ENCODE data around the gene FLOT1. TPM values are rescaled to one million over a fixed set of nuclear protein-coding genes. Genes with fewer than 3 reads are reported as not detected.

FLOT1 gene
- total and polyA plus RNA-seq, 9 of the 15 experiments (the other 6 are each of a cell fraction or from before 2014, with no cell fraction given), result 11.7 to 149 (median 118) TPM

DNA sequence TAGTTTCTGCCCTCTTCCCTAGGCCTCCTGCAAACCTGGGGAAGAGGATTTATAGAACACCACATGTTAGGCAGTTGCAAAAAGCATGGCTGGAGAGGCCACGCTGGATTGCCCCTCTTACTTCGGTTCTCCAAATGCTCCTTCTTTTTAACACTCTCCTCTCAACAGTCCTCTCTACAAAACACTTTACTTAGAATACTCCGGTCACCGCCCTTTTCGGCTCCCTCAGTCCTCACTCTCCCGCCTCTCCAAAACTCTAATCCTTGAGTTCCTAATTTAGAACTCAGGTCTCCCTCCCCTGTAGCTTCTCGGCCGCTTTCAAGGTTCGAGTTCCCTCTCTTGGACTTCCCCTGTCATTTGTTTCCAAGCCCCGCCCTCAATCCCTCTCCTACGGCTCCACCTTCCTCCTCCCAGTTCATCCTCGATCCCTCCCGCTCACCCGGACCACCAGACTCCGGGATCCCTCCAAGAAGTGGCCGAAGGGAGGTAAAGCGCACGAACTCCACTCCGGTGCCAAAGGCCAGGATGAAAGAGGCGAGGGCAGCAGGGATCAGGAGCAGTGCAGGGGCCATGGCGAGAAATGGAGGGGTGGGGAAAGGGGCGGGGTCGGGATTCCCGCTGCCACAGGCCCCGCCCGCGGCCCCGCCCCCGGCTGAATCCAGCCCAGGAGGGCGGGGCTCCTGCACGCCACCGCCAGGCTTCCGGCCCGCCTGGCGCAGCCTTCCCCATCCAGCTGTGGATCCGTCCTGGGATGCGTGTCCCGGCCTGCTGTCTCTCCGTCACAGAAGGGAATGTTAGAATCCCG, 51.9 kb downstream of the FLOT1 start, which contains the start of gene NRM (continued):
- TF ChIP-seq, protein P1, sequence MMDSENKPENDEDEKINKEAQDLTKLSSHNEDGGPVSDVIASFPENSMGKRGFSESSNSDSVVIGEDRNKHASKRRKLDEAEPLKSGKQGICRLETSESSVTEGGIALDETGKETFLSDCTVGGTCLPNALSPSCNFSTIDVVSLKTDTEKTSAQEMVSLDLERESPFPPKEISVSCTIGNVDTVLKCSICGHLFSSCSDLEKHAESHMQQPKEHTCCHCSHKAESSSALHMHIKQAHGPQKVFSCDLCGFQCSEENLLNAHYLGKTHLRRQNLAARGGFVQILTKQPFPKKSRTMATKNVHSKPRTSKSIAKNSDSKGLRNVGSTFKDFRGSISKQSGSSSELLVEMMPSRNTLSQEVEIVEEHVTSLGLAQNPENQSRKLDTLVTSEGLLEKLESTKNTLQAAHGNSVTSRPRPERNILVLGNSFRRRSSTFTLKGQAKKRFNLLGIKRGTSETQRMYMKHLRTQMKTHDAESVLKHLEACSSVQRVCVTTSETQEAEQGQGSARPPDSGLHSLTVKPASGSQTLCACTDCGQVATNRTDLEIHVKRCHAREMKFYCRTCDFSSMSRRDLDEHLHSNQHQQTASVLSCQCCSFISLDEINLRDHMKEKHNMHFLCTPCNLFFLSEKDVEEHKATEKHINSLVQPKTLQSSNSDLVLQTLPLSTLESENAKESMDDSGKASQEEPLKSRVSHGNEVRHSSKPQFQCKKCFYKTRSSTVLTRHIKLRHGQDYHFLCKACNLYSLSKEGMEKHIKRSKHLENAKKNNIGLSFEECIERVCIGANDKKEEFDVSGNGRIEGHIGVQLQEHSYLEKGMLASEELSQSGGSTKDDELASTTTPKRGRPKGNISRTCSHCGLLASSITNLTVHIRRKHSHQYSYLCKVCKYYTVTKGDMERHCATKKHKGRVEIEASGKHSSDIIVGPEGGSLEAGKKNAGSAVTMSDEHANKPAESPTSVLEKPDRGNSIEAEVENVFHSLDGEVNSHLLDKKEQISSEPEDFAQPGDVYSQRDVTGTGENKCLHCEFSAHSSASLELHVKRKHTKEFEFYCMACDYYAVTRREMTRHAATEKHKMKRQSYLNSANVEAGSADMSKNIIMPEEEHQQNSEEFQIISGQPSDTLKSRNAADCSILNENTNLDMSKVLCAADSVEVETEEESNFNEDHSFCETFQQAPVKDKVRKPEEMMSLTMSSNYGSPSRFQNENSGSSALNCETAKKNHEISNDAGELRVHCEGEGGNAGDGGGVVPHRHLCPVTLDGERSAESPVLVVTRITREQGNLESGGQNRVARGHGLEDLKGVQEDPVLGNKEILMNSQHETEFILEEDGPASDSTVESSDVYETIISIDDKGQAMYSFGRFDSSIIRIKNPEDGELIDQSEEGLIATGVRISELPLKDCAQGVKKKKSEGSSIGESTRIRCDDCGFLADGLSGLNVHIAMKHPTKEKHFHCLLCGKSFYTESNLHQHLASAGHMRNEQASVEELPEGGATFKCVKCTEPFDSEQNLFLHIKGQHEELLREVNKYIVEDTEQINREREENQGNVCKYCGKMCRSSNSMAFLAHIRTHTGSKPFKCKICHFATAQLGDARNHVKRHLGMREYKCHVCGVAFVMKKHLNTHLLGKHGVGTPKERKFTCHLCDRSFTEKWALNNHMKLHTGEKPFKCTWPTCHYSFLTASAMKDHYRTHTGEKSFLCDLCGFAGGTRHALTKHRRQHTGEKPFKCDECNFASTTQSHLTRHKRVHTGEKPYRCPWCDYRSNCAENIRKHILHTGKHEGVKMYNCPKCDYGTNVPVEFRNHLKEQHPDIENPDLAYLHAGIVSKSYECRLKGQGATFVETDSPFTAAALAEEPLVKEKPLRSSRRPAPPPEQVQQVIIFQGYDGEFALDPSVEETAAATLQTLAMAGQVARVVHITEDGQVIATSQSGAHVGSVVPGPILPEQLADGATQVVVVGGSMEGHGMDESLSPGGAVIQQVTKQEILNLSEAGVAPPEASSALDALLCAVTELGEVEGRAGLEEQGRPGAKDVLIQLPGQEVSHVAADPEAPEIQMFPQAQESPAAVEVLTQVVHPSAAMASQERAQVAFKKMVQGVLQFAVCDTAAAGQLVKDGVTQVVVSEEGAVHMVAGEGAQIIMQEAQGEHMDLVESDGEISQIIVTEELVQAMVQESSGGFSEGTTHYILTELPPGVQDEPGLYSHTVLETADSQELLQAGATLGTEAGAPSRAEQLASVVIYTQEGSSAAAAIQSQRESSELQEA (IDR thresholded peaks at IDR 0.05; ENCODE audit: low read depth), result no peak
- TF ChIP-seq ZBTB7A (IDR thresholded peaks at IDR 0.05; ENCODE audit: borderline replicate concordance, control insufficient read depth, low read depth, low read length), result peak; percentile 82; the same call in 1 of the 2 replicates
- no peak for TF ChIP-seq ARID2 (IDR thresholded peaks at IDR 0.05)
- TF ChIP-seq, protein P2, sequence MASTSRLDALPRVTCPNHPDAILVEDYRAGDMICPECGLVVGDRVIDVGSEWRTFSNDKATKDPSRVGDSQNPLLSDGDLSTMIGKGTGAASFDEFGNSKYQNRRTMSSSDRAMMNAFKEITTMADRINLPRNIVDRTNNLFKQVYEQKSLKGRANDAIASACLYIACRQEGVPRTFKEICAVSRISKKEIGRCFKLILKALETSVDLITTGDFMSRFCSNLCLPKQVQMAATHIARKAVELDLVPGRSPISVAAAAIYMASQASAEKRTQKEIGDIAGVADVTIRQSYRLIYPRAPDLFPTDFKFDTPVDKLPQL (IDR thresholded peaks at IDR 0.05; ENCODE audit: extremely low read depth, insufficient read length), result no peak
- no peak for TF ChIP-seq PYGO2 (tag; IDR thresholded peaks at IDR 0.05)
- TF ChIP-seq, protein P3, sequence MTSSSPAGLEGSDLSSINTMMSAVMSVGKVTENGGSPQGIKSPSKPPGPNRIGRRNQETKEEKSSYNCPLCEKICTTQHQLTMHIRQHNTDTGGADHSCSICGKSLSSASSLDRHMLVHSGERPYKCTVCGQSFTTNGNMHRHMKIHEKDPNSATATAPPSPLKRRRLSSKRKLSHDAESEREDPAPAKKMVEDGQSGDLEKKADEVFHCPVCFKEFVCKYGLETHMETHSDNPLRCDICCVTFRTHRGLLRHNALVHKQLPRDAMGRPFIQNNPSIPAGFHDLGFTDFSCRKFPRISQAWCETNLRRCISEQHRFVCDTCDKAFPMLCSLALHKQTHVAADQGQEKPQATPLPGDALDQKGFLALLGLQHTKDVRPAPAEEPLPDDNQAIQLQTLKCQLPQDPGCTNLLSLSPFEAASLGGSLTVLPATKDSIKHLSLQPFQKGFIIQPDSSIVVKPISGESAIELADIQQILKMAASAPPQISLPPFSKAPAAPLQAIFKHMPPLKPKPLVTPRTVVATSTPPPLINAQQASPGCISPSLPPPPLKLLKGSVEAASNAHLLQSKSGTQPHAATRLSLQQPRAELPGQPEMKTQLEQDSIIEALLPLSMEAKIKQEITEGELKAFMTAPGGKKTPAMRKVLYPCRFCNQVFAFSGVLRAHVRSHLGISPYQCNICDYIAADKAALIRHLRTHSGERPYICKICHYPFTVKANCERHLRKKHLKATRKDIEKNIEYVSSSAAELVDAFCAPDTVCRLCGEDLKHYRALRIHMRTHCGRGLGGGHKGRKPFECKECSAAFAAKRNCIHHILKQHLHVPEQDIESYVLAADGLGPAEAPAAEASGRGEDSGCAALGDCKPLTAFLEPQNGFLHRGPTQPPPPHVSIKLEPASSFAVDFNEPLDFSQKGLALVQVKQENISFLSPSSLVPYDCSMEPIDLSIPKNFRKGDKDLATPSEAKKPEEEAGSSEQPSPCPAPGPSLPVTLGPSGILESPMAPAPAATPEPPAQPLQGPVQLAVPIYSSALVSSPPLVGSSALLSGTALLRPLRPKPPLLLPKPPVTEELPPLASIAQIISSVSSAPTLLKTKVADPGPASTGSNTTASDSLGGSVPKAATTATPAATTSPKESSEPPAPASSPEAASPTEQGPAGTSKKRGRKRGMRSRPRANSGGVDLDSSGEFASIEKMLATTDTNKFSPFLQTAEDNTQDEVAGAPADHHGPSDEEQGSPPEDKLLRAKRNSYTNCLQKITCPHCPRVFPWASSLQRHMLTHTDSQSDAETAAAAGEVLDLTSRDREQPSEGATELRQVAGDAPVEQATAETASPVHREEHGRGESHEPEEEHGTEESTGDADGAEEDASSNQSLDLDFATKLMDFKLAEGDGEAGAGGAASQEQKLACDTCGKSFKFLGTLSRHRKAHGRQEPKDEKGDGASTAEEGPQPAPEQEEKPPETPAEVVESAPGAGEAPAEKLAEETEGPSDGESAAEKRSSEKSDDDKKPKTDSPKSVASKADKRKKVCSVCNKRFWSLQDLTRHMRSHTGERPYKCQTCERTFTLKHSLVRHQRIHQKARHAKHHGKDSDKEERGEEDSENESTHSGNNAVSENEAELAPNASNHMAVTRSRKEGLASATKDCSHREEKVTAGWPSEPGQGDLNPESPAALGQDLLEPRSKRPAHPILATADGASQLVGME (CRISPR knock-in tag; IDR thresholded peaks at IDR 0.05), result no peak
- TF ChIP-seq CC2D1A (IDR thresholded peaks at IDR 0.05), result no peak; the same call in 1 of the 2 replicates
- TF ChIP-seq ZEB2 (IDR thresholded peaks at IDR 0.05), result no peak; the same call in 1 of the 2 replicates
- TF ChIP-seq, protein P4, sequence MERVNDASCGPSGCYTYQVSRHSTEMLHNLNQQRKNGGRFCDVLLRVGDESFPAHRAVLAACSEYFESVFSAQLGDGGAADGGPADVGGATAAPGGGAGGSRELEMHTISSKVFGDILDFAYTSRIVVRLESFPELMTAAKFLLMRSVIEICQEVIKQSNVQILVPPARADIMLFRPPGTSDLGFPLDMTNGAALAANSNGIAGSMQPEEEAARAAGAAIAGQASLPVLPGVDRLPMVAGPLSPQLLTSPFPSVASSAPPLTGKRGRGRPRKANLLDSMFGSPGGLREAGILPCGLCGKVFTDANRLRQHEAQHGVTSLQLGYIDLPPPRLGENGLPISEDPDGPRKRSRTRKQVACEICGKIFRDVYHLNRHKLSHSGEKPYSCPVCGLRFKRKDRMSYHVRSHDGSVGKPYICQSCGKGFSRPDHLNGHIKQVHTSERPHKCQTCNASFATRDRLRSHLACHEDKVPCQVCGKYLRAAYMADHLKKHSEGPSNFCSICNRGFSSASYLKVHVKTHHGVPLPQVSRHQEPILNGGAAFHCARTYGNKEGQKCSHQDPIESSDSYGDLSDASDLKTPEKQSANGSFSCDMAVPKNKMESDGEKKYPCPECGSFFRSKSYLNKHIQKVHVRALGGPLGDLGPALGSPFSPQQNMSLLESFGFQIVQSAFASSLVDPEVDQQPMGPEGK (CRISPR knock-in tag; IDR thresholded peaks at IDR 0.05; ENCODE audit: borderline replicate concordance), result no peak
